Stimulated activated naive CD4-positive, alpha-beta T cell treated with Interleukin-2 at 50 U/mL for 16 hours (primary cell): ENCODE measurements around the gene TIMP3.

Experiments
- DNase-seq: peaks from one replicate; lab custom pipeline; 2025; lab: John Stamatoyannopoulos, UW

Gene TIMP3

GRCh38 chr22:32808038-32808445 lies 6.5 kb downstream of the TIMP3 start:
- no peak for DNase-seq

- no peak for DNase-seq
Measured at GRCh38 chr22:32809786-32810554, 8.5 kb downstream of the TIMP3 start.

- no peak for DNase-seq
Measured at GRCh38 chr22:32810555-32811133, 9.1 kb downstream of the TIMP3 start.

DNA sequence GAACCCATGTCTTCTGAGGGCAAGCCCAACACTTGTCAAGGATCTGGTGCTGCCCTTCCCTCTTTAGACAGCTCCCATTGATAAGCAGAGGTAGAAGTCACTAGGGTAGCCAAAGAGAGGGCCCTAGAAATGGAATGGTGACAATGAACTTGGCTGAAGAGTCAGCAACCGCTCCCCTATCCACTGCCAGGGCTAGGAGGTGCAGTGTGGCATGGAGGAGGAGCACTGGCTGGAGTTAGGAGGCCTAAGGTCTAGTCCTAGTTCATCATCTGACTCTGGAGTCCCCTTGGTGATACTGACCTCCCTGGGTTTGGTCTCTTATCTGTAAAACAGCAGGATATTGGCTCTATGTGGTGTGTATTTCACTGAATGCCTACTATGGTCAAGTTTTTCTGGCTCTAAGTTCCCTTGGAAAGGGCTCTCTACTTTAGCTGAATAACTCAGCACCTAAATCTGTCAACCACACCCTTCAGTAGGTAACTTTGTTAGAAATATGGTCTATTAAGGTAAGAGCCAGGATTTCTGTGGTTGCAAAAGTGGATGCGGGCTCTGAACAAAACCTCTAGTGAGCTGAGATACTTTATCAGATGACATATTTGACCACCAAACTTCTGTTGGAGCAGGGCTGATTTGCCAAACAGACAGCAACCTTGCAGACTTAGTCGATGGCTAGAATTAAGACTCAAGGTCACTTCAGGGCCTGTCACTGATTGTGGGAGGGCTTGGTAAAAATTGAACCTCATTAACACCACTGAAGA lies 10.5 kb downstream of the TIMP3 start:
- no peak for DNase-seq

DNA sequence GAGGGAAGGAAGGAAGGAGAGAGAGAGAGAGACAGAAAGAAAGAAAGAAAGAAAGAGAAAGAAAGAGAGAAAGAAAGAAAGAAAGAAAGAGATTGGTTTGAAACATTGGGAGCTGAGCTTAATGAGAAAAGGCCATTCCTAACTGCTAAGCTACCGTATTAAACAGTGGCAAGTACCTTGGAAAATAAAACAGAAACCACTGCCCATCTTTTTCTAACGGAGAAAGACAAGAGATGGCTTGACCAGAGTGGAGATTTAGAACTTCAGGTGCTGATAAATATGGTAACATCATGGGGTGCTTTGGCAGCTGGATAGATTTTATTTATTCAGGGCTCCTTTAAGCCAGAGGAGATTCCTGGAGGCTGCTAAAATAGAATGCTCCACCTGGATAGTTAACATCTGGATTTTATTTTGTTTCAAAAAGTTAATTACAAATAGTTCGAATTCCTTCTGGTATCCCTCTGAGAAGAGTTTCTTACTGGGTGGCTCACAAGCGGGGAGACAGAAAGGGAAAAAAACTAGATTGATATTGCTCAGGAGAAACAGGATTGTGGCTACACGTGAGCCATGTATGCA lies 12.9 kb downstream of the TIMP3 start:
- no peak for DNase-seq

GRCh38 chr22:32815059-32815458 lies 13.6 kb downstream of the TIMP3 start:
- no peak for DNase-seq

DNA sequence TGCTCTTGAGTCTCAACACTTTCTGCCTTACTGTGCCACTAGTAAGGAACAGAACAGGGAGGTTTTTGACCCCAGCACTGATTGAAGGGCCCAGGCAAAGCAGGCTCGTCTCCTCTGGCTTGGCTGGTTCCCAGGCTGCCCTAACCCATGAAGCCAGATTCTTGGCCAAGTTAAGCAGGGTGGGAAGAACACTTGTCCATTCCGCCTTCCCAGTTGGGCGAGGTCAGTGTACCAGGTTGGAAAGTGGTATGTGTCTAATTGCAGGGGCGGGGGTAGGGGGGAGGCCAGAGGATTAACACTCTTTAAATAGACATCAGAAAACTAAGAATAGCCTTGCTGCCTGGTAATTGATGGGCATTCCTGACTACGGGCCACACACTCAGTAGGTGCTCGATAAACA lies 14.4 kb downstream of the TIMP3 start:
- DNase-seq: no peak

DNA sequence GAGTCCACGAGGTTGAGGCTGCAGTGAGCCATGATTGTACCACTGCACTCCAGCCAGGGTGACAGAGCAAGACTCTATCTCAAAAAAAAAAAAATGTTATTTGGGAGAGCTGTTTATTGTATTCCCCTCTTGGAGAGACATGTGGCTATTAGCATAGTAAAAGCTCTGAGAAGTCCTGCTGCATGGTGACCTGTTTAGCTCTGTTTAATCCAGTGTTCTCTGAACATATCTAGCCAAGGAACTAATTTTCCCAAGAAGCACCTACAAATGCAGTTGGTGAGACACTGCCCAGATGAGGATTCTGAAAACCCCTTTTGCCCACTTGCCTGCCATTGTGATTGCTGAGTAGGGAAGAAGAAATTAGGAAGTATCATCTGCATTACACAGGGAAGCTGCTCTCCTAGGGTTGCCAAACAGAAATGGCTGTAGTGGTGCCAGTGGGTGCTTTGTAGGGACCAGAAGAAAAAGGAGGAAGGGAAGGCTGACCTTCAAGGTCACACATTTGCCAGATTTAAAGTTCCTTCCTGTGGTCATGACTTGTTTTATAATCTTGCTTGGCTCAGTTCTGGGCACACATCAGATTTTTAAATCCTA lies 15.7 kb downstream of the TIMP3 start:
- no peak for DNase-seq

- no peak for DNase-seq
Measured at GRCh38 chr22:32818446-32819115, 17.1 kb downstream of the TIMP3 start.

GRCh38 chr22:32819120-32819519 lies 17.6 kb downstream of the TIMP3 start:
- DNase-seq: no peak

DNA sequence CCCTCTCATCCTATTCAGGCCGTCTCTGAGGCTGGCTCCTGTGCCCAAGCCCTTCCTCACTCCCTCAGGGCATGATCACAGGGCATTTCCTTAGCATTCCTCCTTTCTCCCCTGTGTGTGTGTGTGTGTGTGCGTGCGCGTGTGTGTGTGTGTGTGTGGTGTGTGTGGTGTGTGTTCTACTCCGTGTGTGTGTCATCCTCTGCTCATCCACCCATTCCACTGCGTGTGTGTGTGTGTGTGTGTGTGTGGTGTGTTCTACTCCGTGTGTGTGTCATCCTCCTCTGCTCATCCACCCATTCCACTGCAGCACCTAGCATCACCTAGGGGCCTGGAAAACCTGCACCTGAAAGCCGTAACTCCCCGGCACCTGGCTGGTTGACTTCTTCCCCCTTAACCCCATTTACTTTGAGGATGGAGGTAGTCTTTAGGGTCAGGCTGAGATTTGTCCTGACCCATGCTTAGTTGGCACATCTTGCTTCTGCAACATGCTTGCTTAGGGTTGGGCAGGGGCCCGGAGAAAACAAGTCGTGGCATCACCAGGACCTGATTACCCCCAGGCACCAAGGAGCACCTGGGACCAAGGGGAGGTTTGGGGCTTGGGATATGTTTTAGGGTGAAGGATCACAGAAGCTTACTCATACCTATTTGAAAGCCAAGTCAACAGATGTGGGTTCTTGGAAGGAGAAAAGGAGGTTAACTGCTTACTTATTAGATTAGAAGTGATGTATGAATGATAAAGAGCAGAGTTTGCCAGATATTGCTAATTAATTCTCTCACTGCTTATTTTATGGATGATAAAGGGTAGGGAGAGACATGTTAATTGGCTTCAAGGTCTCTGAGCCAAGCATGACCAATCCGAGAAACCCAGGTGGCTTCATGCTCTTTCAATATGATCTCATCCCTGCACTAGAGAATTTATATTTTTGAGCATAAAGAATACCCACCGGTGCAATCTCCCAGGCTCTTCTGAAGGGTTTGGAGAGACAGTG lies 18.9 kb downstream of the TIMP3 start:
- no peak for DNase-seq

DNA sequence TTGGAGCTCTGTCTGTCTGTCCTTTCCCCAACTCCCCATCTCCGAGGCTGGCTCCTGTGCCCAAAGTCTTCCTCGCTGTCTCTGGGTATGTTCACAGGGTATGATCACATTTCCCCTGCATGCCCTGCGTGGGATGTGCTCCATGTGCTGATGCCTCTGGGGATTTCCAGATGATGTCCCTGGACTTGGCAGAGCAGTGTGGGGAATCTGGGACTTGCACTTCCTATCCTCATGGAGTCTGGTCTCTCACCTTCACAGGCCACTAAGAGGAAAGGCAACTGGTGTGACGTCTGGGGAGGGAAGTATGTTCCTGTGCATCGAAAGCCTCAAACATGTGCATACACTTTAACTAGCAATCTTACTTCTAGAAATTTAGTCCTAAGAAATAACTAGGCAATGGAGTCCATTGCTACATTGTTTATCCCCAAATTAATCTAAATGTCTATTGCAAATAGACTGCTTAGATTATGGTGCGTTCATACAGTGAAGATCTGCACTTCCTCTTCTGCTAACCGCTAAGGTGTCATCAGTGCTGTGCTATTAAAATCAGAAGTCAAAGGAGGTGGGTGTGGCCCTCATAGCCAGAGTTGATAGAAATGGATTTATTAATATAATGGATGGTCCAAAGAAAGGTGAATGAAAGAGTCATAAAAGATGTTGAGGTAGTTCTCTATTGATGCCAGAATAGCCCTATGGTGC lies 20.8 kb downstream of the TIMP3 start:
- DNase-seq: no peak

- no peak for DNase-seq
Measured at GRCh38 chr22:32823024-32823730, 21.7 kb downstream of the TIMP3 start.

- DNase-seq: no peak
Measured at GRCh38 chr22:32824531-32825312, 23.2 kb downstream of the TIMP3 start.

DNA sequence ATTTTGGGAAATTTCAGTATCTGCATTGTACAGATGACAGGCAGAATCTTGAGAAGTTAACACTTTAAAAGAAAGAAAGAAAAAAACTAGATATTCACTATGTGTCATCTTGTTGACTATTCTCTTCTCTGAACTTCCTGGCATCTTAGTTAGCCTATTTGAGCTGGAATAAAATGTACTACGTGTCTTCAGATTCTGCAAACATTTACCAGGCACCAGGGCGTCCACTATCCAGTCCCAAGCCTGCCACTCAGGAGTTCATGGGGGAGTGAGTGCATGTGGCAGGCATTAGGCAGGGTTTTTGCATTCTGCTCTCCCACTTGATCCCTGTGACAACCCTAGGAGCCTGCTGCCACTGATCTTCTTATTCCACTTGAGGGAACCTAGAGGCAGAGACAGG lies 25.0 kb downstream of the TIMP3 start:
- no peak for DNase-seq

DNA sequence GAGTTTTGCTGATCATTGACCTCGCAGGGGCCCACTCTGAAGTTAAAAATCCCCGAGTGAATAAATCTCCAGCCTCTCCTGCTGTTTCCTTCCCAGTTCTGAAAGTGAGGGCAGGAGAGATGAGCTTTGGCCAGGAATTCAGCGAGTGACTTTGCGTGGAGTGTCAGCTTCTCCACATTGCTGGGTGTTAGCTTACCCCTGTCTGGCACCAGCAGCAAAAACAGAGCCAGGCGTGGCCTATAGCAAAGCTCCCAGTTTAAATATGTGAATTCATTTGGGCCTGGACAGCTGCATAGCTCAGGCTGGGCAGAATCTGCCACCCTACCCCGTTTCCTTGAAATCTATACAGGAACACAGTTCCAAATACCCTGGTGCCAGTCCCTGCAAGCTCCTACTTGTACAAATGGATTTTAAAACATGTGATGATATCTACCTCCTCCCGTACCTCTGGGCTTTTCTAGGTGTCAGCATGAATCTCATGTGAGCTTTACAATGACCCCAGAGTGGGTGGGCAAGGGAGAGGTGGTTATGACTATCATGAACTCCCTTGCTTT lies 25.6 kb downstream of the TIMP3 start:
- no peak for DNase-seq

DNA sequence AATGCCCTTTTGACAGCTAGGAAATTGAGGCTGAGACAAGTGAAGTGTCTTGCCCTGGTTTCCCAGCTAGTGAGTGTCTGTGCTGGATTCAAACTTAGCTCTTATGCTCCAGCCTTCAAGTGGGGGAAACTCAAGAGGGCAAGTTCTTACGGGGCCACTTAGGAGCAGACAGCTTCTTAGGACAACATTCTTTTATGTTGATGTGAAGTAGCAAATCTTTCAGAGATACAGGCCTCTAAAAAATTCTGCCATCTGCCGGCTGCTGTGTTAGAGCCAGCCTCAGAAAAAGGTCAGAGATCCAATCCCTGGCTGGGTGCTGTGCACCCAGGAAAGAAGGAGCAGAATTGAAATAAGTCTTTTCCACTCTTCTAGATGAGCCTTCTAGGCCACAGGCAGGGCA lies 26.6 kb downstream of the TIMP3 start:
- no peak for DNase-seq

DNA sequence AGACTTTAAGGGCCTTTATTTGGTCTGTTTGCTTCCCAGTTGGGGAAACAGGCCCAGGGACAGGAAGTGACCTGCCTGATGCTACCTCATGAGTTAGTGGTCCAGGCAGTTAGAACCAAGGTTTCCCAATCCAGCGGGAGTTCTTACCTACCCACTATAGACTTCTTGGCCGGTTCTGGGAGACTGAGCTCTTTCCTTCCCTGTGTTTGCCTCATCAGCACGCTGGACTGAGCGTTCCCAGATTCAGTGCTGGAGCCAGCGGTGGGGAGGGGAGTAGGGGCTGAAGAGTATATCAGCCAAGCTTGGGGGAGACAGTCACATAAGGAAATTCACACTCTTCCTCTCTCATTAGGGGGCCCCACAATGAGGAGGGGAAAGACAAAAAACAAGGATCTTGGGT lies 27.1 kb downstream of the TIMP3 start:
- no peak for DNase-seq
